ENCODE data around the gene AFP. TPM values are rescaled to one million over a fixed set of nuclear protein-coding genes. Genes with fewer than 3 reads are reported as not detected.
A peak's percentile ranks its signal among the peaks of the same experiment; 100 is the strongest.

The AFP gene
- total and polyA plus RNA-seq, 2 of the 13 experiments (the other 11 are each of a cell fraction or from before 2014, with no cell fraction given) = 9,434 to 13,105 TPM

DNA sequence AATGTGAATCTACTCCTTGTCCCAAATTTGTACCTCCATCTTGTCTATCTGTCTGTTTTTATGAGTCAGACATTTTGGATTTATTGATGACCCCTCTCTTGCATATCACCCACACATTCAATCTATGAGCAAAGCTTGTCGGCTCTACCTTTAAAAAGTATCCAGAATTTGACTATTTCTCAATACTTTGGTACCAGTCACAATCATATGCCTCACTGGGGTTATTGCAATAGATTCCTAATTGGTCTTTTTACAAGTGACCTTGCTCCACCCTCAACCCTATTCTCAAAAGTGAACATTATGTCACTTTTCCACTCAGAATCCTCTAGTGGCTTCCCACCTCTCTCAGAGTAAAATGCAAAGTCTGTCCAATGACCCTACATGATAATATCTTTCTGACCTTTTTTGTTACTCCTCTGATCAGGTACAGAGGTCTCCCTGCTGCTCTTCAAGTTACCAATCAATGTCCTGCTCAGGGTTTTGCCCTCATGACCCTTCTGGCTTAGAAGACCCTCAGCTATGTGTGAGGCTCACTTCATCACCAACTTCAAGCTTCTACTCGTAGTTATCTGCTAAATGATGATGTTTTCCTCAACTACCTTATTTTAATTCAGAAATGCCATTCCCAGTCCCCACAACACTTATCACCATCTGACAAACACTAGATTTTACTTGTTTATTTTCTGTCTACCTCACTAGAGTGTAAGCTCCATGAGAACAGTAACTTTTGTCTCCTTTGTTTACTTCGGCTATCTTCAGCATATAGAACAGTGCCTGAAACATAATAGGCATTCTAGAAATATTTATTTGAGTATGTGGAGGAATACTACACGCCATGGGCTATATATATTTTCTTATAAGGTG is 22.4 kb downstream of the AFP start (continued):
- TF ChIP-seq NONO (IDR thresholded peaks at IDR 0.05) = no peak
- peak; percentile 65; the same call in 1 of the 2 replicates for TF ChIP-seq NONO (CRISPR knock-in tag; conservative IDR thresholded peaks at IDR 0.05)
- no peak for TF ChIP-seq MXI1 (IDR thresholded peaks at IDR 0.05; ENCODE audit: borderline replicate concordance, low read depth, low read length)
- no peak for TF ChIP-seq AHDC1 (CRISPR knock-in tag; IDR thresholded peaks at IDR 0.05; ENCODE audit: borderline replicate concordance)
- TF ChIP-seq MBD4 (IDR thresholded peaks at IDR 0.05; ENCODE audit: borderline replicate concordance, low read length) = peak; percentile 61; the same call in 1 of the 2 replicates
- TF ChIP-seq ZNF652 (CRISPR knock-in tag; IDR thresholded peaks at IDR 0.05; ENCODE audit: borderline replicate concordance, low read depth) = peak; percentile 8; the same call in 1 of the 2 replicates
- no peak for TF ChIP-seq FOXP1 (IDR thresholded peaks at IDR 0.05)
- 0 out of 2 replicates have a peak, but pooled peaks have one; percentile 4 for TF ChIP-seq FOXP1 (CRISPR knock-in tag; IDR thresholded peaks at IDR 0.05)
- TF ChIP-seq NR2F6 (IDR thresholded peaks at IDR 0.05) = peak; percentile 37; the same call in 1 of the 2 replicates
- peak; percentile 22; the same call in 1 of the 2 replicates for TF ChIP-seq NR2F6 (CRISPR knock-in tag; IDR thresholded peaks at IDR 0.05)
- TF ChIP-seq, protein P1, sequence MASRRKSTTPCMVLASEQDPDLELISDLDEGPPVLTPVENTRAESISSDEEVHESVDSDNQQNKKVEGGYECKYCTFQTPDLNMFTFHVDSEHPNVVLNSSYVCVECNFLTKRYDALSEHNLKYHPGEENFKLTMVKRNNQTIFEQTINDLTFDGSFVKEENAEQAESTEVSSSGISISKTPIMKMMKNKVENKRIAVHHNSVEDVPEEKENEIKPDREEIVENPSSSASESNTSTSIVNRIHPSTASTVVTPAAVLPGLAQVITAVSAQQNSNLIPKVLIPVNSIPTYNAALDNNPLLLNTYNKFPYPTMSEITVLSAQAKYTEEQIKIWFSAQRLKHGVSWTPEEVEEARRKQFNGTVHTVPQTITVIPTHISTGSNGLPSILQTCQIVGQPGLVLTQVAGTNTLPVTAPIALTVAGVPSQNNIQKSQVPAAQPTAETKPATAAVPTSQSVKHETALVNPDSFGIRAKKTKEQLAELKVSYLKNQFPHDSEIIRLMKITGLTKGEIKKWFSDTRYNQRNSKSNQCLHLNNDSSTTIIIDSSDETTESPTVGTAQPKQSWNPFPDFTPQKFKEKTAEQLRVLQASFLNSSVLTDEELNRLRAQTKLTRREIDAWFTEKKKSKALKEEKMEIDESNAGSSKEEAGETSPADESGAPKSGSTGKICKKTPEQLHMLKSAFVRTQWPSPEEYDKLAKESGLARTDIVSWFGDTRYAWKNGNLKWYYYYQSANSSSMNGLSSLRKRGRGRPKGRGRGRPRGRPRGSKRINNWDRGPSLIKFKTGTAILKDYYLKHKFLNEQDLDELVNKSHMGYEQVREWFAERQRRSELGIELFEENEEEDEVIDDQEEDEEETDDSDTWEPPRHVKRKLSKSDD (CRISPR knock-in tag; IDR thresholded peaks at IDR 0.05; ENCODE audit: low read depth) = peak; percentile 11; the same call in 1 of the 2 replicates
- TF ChIP-seq SALL1 (CRISPR knock-in tag; IDR thresholded peaks at IDR 0.05) = peak; percentile 7; the same call in 1 of the 2 replicates
- TF ChIP-seq, protein P2, sequence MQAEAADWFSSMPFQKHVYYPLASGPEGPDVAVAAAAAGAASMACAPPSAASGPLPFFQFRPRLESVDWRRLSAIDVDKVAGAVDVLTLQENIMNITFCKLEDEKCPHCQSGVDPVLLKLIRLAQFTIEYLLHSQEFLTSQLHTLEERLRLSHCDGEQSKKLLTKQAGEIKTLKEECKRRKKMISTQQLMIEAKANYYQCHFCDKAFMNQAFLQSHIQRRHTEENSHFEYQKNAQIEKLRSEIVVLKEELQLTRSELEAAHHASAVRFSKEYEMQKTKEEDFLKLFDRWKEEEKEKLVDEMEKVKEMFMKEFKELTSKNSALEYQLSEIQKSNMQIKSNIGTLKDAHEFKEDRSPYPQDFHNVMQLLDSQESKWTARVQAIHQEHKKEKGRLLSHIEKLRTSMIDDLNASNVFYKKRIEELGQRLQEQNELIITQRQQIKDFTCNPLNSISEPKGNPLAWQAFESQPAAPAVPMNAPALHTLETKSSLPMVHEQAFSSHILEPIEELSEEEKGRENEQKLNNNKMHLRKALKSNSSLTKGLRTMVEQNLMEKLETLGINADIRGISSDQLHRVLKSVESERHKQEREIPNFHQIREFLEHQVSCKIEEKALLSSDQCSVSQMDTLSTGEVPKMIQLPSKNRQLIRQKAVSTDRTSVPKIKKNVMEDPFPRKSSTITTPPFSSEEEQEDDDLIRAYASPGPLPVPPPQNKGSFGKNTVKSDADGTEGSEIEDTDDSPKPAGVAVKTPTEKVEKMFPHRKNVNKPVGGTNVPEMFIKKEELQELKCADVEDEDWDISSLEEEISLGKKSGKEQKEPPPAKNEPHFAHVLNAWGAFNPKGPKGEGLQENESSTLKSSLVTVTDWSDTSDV (CRISPR knock-in tag; IDR thresholded peaks at IDR 0.05) = no peak
- no peak for TF ChIP-seq THRA (CRISPR knock-in tag; IDR thresholded peaks at IDR 0.05; ENCODE audit: borderline replicate concordance)
- 0 out of 2 replicates have a peak, but pooled peaks have one; percentile 6 for TF ChIP-seq PHF8 (CRISPR knock-in tag; IDR thresholded peaks at IDR 0.05)
- TF ChIP-seq TARDBP (CRISPR knock-in tag; IDR thresholded peaks at IDR 0.05) = peak; percentile 22; the same call in 1 of the 2 replicates
- TF ChIP-seq RNF2 (conservative IDR thresholded peaks at IDR 0.05; ENCODE audit: low read depth) = no peak
